ENCODE results near the gene KRTAP2-1.

Gene KRTAP2-1

DNA sequence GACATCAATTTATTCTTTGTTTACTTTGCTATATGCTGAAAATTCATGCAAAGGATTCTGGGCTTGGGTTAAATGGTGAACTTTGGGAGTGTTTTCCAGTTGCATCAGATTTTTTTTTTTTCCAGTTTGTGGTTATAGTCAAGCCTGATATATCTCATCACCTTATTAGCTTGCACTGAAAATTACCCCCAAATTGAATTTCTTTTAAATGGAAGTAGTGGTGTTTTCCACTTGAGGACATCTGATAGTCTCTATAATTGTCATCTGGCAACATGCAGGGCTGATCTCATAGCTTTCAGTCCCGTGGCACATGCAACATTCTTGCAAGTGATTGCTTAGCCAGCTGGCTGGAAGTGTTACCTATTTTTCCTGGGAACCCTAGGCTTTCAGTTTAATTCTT, 33.5 kb downstream of the KRTAP2-1 start:
- ATAC-seq (ENCODE audit: low read depth) (no peak), DNase-seq (ENCODE audit: low spot score) (no peak)
- H3K27me3 ChIP-seq (ENCODE audit: insufficient read depth, poor library complexity, severe bottlenecking) = no peaks in the 10 kb centered on the region
- H3K36me3 ChIP-seq (ENCODE audit: low read depth) = no peaks in the 10 kb centered on the region
- no peaks in the 10 kb centered on the region for H3K9me3 ChIP-seq (ENCODE audit: severe bottlenecking)
- TF ChIP-seq, protein P1, sequence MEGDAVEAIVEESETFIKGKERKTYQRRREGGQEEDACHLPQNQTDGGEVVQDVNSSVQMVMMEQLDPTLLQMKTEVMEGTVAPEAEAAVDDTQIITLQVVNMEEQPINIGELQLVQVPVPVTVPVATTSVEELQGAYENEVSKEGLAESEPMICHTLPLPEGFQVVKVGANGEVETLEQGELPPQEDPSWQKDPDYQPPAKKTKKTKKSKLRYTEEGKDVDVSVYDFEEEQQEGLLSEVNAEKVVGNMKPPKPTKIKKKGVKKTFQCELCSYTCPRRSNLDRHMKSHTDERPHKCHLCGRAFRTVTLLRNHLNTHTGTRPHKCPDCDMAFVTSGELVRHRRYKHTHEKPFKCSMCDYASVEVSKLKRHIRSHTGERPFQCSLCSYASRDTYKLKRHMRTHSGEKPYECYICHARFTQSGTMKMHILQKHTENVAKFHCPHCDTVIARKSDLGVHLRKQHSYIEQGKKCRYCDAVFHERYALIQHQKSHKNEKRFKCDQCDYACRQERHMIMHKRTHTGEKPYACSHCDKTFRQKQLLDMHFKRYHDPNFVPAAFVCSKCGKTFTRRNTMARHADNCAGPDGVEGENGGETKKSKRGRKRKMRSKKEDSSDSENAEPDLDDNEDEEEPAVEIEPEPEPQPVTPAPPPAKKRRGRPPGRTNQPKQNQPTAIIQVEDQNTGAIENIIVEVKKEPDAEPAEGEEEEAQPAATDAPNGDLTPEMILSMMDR (IDR thresholded peaks at IDR 0.05; ENCODE audit: poor library complexity, severe bottlenecking) = no peak
- H3K4me1 ChIP-seq (ENCODE audit: insufficient read depth, poor library complexity, severe bottlenecking) = peaks cover 11% of the 10 kb centered on the region
- H3K27ac ChIP-seq (ENCODE audit: poor library complexity, severe bottlenecking) = no peak overlapping the region
- no peak overlapping the region for H3K4me3 ChIP-seq (ENCODE audit: severe bottlenecking)

DNA sequence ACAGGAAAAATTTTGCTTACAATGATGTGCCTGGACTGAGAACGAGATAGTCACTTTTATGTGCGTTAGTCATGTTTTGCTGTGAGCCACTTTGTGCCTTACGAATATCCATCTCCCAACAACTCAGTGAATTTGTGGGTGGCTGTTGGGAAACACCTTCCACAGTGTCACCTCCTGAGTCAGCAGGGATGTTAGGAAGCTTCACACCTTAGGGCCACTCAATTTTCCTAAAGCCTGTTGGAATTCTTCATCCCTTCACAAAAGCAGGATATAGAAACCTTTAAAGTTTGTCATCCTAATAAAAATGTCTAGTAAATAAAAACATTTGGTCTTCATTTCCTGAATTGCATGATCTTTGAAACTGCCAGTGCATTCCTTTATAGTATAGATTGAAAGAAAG, 33.9 kb downstream of the KRTAP2-1 start:
- TF ChIP-seq, protein P1 (IDR thresholded peaks at IDR 0.05; ENCODE audit: poor library complexity, severe bottlenecking) = no peak
- no peaks in the 10 kb centered on the region for H3K27me3 ChIP-seq (ENCODE audit: insufficient read depth, poor library complexity, severe bottlenecking)
- ATAC-seq (ENCODE audit: low read depth) = no peak
- H3K9me3 ChIP-seq (ENCODE audit: severe bottlenecking) = no peaks in the 10 kb centered on the region
- H3K4me1 ChIP-seq (ENCODE audit: insufficient read depth, poor library complexity, severe bottlenecking) = peaks cover 11% of the 10 kb centered on the region
- no peak overlapping the region for H3K27ac ChIP-seq (ENCODE audit: poor library complexity, severe bottlenecking)
- DNase-seq (ENCODE audit: low spot score) = no peak
- no peaks in the 10 kb centered on the region for H3K36me3 ChIP-seq (ENCODE audit: low read depth)
- H3K4me3 ChIP-seq (ENCODE audit: severe bottlenecking) = no peak overlapping the region

DNA sequence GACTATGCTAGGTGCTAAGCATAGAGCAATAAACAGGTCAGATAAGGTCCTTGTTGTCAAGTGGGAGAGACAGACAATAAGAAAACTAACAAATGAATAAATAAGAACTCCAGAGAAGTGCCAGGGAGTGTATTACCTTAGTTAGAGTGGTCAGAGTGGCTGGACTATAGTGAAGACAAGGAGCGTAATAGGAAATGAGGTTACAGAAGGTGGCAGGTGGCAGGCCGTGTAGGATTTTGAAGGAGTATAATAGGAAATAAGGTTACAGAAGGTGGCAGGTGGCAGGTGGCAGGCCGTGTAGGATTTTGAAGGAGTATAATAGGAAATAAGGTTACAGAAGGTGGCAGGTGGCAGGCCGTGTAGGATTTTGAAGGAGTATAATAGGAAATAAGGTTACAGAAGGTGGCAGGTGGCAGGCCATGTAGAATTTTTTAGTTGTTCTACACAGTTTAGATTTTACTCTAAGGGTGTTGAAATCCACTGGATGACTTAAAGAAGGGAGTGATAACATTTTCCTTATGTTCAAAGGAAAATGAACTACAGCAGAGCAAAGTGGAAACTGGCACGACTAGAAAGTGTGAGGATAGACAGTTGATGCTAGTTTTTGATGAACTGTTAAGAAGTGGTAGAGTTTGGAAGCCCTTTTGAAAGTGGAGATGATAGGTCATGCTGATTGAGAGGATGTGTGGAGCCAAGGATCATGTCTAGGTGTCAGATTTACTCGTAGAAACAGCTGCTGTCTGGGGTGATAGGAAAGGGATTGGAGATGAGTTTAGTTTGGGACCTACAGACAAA, 34.6 kb downstream of the KRTAP2-1 start:
- ATAC-seq (ENCODE audit: low read depth) = no peak
- H3K27me3 ChIP-seq (ENCODE audit: insufficient read depth, poor library complexity, severe bottlenecking) = no peaks in the 10 kb centered on the region
- TF ChIP-seq, protein P1 (IDR thresholded peaks at IDR 0.05; ENCODE audit: poor library complexity, severe bottlenecking) = no peak
- no peaks in the 10 kb centered on the region for H3K9me3 ChIP-seq (ENCODE audit: severe bottlenecking)
- peaks cover 11% of the 10 kb centered on the region for H3K4me1 ChIP-seq (ENCODE audit: insufficient read depth, poor library complexity, severe bottlenecking)
- H3K4me3 ChIP-seq (ENCODE audit: severe bottlenecking) = no peak overlapping the region
- no peaks in the 10 kb centered on the region for H3K36me3 ChIP-seq (ENCODE audit: low read depth)
- no peak overlapping the region for H3K27ac ChIP-seq (ENCODE audit: poor library complexity, severe bottlenecking)
- DNase-seq (ENCODE audit: low spot score) = no peak

DNA sequence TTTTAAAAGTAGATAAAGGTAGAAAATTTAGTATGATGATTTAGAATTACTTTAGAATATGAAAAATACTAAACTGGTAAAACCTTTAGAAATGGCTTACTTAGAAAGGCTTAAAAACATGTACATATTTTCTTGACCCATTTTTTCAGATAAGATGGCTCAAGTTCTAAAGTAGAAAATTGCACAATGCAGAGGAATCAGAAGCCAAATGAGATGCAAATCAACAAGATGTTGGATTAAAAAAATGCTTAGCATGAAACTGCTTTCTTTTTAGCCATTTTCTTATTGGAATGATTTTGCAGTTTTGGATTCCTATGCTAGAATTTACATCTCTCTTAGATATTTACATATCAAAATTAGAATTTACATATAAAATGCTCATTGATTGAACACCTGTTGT, 36.7 kb downstream of the KRTAP2-1 start:
- no peak for ATAC-seq (ENCODE audit: low read depth)
- DNase-seq (ENCODE audit: low spot score) = no peak
- no peak overlapping the region for H3K27ac ChIP-seq (ENCODE audit: poor library complexity, severe bottlenecking)
- peaks cover 11% of the 10 kb centered on the region for H3K4me1 ChIP-seq (ENCODE audit: insufficient read depth, poor library complexity, severe bottlenecking)
- H3K27me3 ChIP-seq (ENCODE audit: insufficient read depth, poor library complexity, severe bottlenecking) = no peaks in the 10 kb centered on the region
- H3K36me3 ChIP-seq (ENCODE audit: low read depth) = no peaks in the 10 kb centered on the region
- no peak overlapping the region for H3K4me3 ChIP-seq (ENCODE audit: severe bottlenecking)
- TF ChIP-seq, protein P1 (IDR thresholded peaks at IDR 0.05; ENCODE audit: poor library complexity, severe bottlenecking) = no peak
- no peaks in the 10 kb centered on the region for H3K9me3 ChIP-seq (ENCODE audit: severe bottlenecking)

DNA sequence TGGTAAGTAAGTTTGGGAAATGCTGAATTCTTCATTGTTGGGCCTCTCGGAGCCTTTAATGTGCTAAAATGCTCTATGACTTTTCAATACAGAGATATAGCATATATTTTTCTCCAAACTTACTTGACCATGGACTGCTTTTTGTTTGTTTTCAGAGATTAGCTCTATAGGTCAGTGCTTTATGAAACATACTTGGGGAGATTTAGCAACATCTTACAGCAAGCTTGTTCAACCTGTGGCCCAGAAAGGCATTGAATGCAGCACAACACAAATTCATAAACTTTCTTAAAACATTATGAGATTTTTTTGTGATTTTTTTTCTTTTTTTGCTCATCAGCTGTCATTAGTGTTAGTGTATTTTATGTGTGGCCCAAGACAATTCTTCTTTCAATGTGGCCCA, 37.2 kb downstream of the KRTAP2-1 start:
- no peaks in the 10 kb centered on the region for H3K36me3 ChIP-seq (ENCODE audit: low read depth)
- no peak for DNase-seq (ENCODE audit: low spot score)
- no peak for ATAC-seq (ENCODE audit: low read depth)
- no peaks in the 10 kb centered on the region for H3K27me3 ChIP-seq (ENCODE audit: insufficient read depth, poor library complexity, severe bottlenecking)
- peaks cover 11% of the 10 kb centered on the region for H3K4me1 ChIP-seq (ENCODE audit: insufficient read depth, poor library complexity, severe bottlenecking)
- H3K9me3 ChIP-seq (ENCODE audit: severe bottlenecking) = no peaks in the 10 kb centered on the region
- TF ChIP-seq, protein P1 (IDR thresholded peaks at IDR 0.05; ENCODE audit: poor library complexity, severe bottlenecking) = no peak
- no peak overlapping the region for H3K4me3 ChIP-seq (ENCODE audit: severe bottlenecking)
- no peak overlapping the region for H3K27ac ChIP-seq (ENCODE audit: poor library complexity, severe bottlenecking)
